Measurements from ENCODE around the gene CPLANE1.

CPLANE1 gene

GRCh38 chr5:37254581-37254980, 5.4 kb upstream of the CPLANE1 start:
- no peak for ATAC-seq
- TF ChIP-seq ESRRG (CRISPR knock-in tag; IDR thresholded peaks at IDR 0.05), result no peak
- TF ChIP-seq PATZ1 (CRISPR knock-in tag; IDR thresholded peaks at IDR 0.05; ENCODE audit: borderline replicate concordance), result no peak
- no peak for TF ChIP-seq ZC3H10 (CRISPR knock-in tag; IDR thresholded peaks at IDR 0.05)
- no peak for TF ChIP-seq ZFP3 (CRISPR knock-in tag; IDR thresholded peaks at IDR 0.05)

- no peak for ATAC-seq
- no peak for TF ChIP-seq CREB5 (CRISPR knock-in tag; IDR thresholded peaks at IDR 0.05; ENCODE audit: low read depth)
- TF ChIP-seq ZC3H10 (CRISPR knock-in tag; IDR thresholded peaks at IDR 0.05), result no peak
- TF ChIP-seq ISL1 (CRISPR knock-in tag; IDR thresholded peaks at IDR 0.05), result no peak
- no peak for TF ChIP-seq ZNF70 (CRISPR knock-in tag; IDR thresholded peaks at IDR 0.05)
- no peak for TF ChIP-seq ZFP30 (CRISPR knock-in tag; IDR thresholded peaks at IDR 0.05)
- no peak for TF ChIP-seq PATZ1 (CRISPR knock-in tag; IDR thresholded peaks at IDR 0.05; ENCODE audit: borderline replicate concordance)
- TF ChIP-seq ZFP3 (CRISPR knock-in tag; IDR thresholded peaks at IDR 0.05), result no peak
- TF ChIP-seq TOX (CRISPR knock-in tag; IDR thresholded peaks at IDR 0.05; ENCODE audit: borderline replicate concordance), result no peak
These were observed 2.5 kb upstream of the CPLANE1 start for GRCh38 chr5:37251665-37252064.

GRCh38 chr5:37249815-37250164, 614 bp upstream of the CPLANE1 start:
- ATAC-seq, result no peak
- TF ChIP-seq PATZ1 (CRISPR knock-in tag; IDR thresholded peaks at IDR 0.05; ENCODE audit: borderline replicate concordance) (no peak), CSDC2 (CRISPR knock-in tag; IDR thresholded peaks at IDR 0.05) (no peak), ZNF8 (CRISPR knock-in tag; IDR thresholded peaks at IDR 0.05) (no peak), CREB5 (CRISPR knock-in tag; IDR thresholded peaks at IDR 0.05; ENCODE audit: low read depth) (no peak), OSR1 (CRISPR knock-in tag; IDR thresholded peaks at IDR 0.05) (no peak), ARNTL (CRISPR knock-in tag; IDR thresholded peaks at IDR 0.05; ENCODE audit: borderline replicate concordance, low read depth) (no peak), TSHZ2 (CRISPR knock-in tag; IDR thresholded peaks at IDR 0.05) (no peak), ZFP3 (CRISPR knock-in tag; IDR thresholded peaks at IDR 0.05) (no peak), ZFP30 (CRISPR knock-in tag; IDR thresholded peaks at IDR 0.05) (no peak), CSRNP3 (CRISPR knock-in tag; IDR thresholded peaks at IDR 0.05) (no peak), SNAI2 (CRISPR knock-in tag; IDR thresholded peaks at IDR 0.05) (no peak), ZNF70 (CRISPR knock-in tag; IDR thresholded peaks at IDR 0.05) (no peak), BACH2 (CRISPR knock-in tag; IDR thresholded peaks at IDR 0.05; ENCODE audit: borderline replicate concordance) (no peak)

All from SK-N-SH treated with all-trans-retinoic acid at 6 μM for 48 hours (cell line).